Adrenal gland (tissue), 12 donors: Measurements from ENCODE around the gene OR5K2. TPM values are rescaled to one million over a fixed set of nuclear protein-coding genes. Genes with fewer than 3 reads are reported as not detected.
A peak's percentile ranks its signal among the peaks of the same experiment; 100 is the strongest.

Experiments used
- DNase-seq, 7 donors: peaks; one replicate each; pipeline ENCODE4 v3.0.0-alpha.2; 2019 to 2020
- H3K27ac ChIP-seq, 5 donors: fragments of 200-600 bp; sonication (generic) in 4 of 5; 1 replicate in 3 of 5; 2 replicates in 2 of 5; pipeline versions ENCODE4 v1.5.1 to v1.8.0; 2016 to 2020; ENCODE audit warnings: mild to moderate bottlenecking in 1 of 5
- H3K27me3 ChIP-seq: fragments of 200-600 bp; 2 replicates; pipeline ENCODE4 v1.8.0; 2021
- H3K36me3 ChIP-seq, 2 donors: fragments of 200-600 bp; replicated peaks in 1 of 2; 1 replicate in 1 of 2; 2 replicates in 1 of 2; pipeline versions ENCODE4 v1.5.1 to v1.8.0; 2018 to 2022
- H3K4me1 ChIP-seq, 2 donors: fragments of 200-600 bp; replicated peaks in 1 of 2; 1 replicate in 1 of 2; 2 replicates in 1 of 2; pipeline versions ENCODE4 v1.5.1 to v1.8.0; 2018 to 2021
- H3K4me3 ChIP-seq, 4 donors: fragments of 200-600 bp; sonication (generic) in 3 of 4; one replicate each; pipeline ENCODE4 v1.5.1; 2016 to 2018
- H3K9me3 ChIP-seq, 3 donors: fragments of 200-600 bp; sonication (generic) in 1 of 3; replicated peaks in 1 of 3; 1 replicate in 2 of 3; 2 replicates in 1 of 3; pipeline versions ENCODE4 v1.5.1 to v1.8.0; 2016 to 2021
- CTCF ChIP-seq, 6 experiments: fragments of 450-650 bp in 4 of 6; fragments of 200-600 bp in 2 of 6; sonication (generic) in 1 of 6; IDR thresholded peaks; 1 replicate in 5 of 6; 2 replicates in 1 of 6; pipeline versions ENCODE4 v1.5.1 to v1.8.0; 2016 to 2021; ENCODE audit warnings: antibody characterized with exemption in 6 of 6, mild to moderate bottlenecking in 2 of 6, moderate library complexity in 1 of 6
- POLR2A ChIP-seq, 2 donors: fragments of 450-650 bp; IDR thresholded peaks; one replicate each; pipeline ENCODE4 v1.6.1; 2017; ENCODE audit warnings: antibody characterized with exemption in 2 of 2, mild to moderate bottlenecking in 2 of 2, moderate library complexity in 1 of 2
- WGBS, 4 donors: extraction: QIAGEN DNeasy Blood & Tissue Kit in 2 of 4; methylation state at CpG; one replicate each; pipeline versions ENCODE4 v1.1.5 to v1.1.7; 2013 to 2017; 5-methylcytosine and 5-hydroxymethylcytosine counted together
- intact Hi-C, 2 donors: fragments of 100-400 bp; cut with DNase I; formaldehyde crosslinking; loops; one replicate each; pipeline versions ENCODE4 v1.14.1 to v1.15.0; 2022 to 2023
- polyA plus RNA-seq, 3 donors: library from polyadenylated mRNA; stranded (reverse); fragments of 200-250 nt in 2 of 3; fragments of 350-450 nt in 1 of 3; fragmentation: Illumina TruSeq in 1 of 3; extraction: RNeasy Lipid Tissue Mini Kit (QIAGEN cat#74804) in 1 of 3; gene quantifications; one replicate each; pipeline ENCODE4 v1.2.3, GENCODE V29; 2013 to 2014
- total RNA-seq, 9 donors: library from RNA; depleted of rRNA in 4 of 9; stranded (reverse); fragments of >200 nt in 4 of 9; fragments of 120-200 nt in 1 of 9; fragmentation: NEBNext Ultra II Directional in 1 of 9; extraction: Animal tissue kit (Norgen Biotek cat#: 25700) in 1 of 9; gene quantifications; one replicate each; pipeline versions ENCODE4 v1.1.0 to v1.2.4, GENCODE V29; 2013 to 2023
- donor health status: healthy with polysubstance abuse.
- donor health status: Bipolar disorder and iron deficiency.
- donor health status: DM: yes; HTN: yes; CAD: no.
- donor health status: DM: no; HTN: no; CAD: no.
- donor health status: DM: no; HTN: no; CAD: no.
- donor health status: DM: yes; HTN: yes; CAD: no.

Gene OR5K2
- total and polyA plus RNA-seq, 12 donors: not detected

DNA sequence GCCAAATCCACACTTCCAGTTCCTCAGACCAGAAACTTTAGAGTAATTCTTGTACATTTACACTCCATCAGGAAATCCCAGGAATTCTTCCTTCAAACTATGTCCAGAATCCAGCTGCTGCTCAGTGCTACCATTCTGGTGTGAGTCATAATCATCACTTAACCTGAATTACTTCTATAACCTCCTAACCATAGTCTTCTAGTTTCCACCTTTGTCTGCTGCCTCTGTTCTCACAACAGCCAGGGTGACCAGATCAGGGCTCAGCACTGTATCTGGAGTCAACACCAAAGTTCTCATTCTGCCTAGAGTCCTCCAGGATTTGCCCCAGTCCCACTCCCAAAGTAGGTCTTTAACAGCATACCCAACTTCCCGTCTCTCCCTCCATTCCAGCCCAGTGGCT, 21.9 kb downstream of the OR5K2 start:
- TF ChIP-seq CTCF (IDR thresholded peaks at IDR 0.05) (no peak), POLR2A (IDR thresholded peaks at IDR 0.05) (no peak)
- H3K27ac ChIP-seq: no peak overlapping the region
- WGBS, 4 donors: 0 to 100% (median 100%) methylated on average over 1 of the region's 1 CpG
- H3K9me3 ChIP-seq: no peaks in the 10 kb centered on the region
- H3K36me3 ChIP-seq: peaks cover 0 to 29% of the 10 kb centered on the region in 2 donors
- peaks cover 0 to 18% of the 10 kb centered on the region in 2 donors for H3K4me1 ChIP-seq
- no peak overlapping the region for H3K4me3 ChIP-seq
- no peak for DNase-seq
- intact Hi-C loops: no loop called here
- no peaks in the 10 kb centered on the region for H3K27me3 ChIP-seq

- Histone ChIP-seq H3K27me3 (no peaks in the 10 kb centered on the region), H3K27ac (peak overlapping the region; percentile 84 to 98 (median 88)), H3K4me1 (peaks cover 0 to 18% of the 10 kb centered on the region in 2 donors), H3K4me3 (peak overlapping the region; percentile 6 to 78 (median 30)), H3K9me3 (no peaks in the 10 kb centered on the region), H3K36me3 (peaks cover 0 to 8% of the 10 kb centered on the region in 2 donors)
- DNase-seq: peak; percentile 46 to 78 (median 68)
- 1% methylated on average over 16 of the region's 16 CpGs for WGBS, 4 donors
- intact Hi-C loops: no loop called here
- TF ChIP-seq CTCF (IDR thresholded peaks at IDR 0.05) (no peak), POLR2A (IDR thresholded peaks at IDR 0.05) (no peak)
These were observed 24.5 kb downstream of the OR5K2 start for GRCh38 chr3:98521897-98522543.

DNA sequence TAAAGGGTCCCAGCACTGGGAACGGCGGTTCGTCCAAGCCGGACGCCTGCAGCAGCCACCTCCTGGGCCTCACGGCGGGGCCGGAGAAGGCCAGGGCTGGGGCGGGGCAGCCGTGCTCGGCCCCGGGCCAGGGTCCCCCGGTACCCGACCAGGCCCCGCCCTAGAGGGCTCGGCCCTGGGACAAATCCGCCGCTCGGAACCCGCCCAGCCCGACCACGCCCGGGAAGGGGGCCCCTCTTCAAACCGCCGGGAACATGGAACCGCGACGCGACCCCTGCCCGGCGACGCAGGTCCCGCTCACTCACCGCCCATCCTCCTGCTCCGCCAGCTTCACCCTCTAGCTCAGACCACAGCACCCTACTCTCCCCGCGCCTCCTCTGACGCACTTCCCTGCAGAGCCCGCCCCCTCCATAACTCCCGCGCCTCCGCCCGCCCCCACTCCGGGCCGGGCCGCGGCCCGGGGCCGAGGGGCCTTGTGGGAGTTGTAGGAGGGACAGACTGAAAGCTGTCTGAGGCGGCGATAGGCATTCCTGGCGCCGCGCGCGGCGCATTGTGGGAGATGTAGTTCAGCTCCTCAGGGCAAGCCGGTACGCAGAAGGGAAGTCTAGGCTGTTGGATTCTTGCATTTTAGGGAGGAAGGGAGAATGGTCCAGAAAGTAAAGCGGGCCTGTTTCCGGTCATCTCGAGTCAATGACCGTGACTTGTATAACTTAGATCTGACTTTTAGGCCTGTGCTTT, 25.2 kb downstream of the OR5K2 start, which contains the start of gene CLDND1:
Gene CLDND1 (minus strand): TSS at position 359 of the 738 bp plus-strand sequence. CDS start 1,478 bp downstream, outside the sequence.
- no peaks in the 10 kb centered on the region for H3K27me3 ChIP-seq
- H3K27ac ChIP-seq: peak within 1 kb of the TSS; percentile 84 to 98 (median 88)
- TF ChIP-seq CTCF (IDR thresholded peaks at IDR 0.05) (no peak), POLR2A (IDR thresholded peaks at IDR 0.05) (peak; percentile 70 to 83)
- peaks cover 0 to 8% of the 10 kb centered on the region in 2 donors for H3K36me3 ChIP-seq
- peaks cover 0 to 18% of the 10 kb centered on the region in 2 donors for H3K4me1 ChIP-seq
- peak; percentile 97 to 99 (median 98) for DNase-seq
- intact Hi-C loops: no loop called here
- 0 to 1% (median 0%) methylated on average over 33 to 63 of the region's 63 CpGs for WGBS, 4 donors
- H3K4me3 ChIP-seq: peak within 1 kb of the TSS; percentile 6 to 78 (median 30)
- no peaks in the 10 kb centered on the region for H3K9me3 ChIP-seq

- Histone ChIP-seq H3K27ac (no peak overlapping the region), H3K36me3 (no peaks in the 10 kb centered on the region), H3K27me3 (no peaks in the 10 kb centered on the region), H3K9me3 (no peaks in the 10 kb centered on the region), H3K4me3 (no peak overlapping the region), H3K4me1 (peaks cover 0 to 15% of the 10 kb centered on the region in 2 donors)
- intact Hi-C loops: no loop called here
- WGBS, 4 donors: 80 to 93% (median 83%) methylated on average over 6 of the region's 6 CpGs
- no peak for DNase-seq
- TF ChIP-seq POLR2A (IDR thresholded peaks at IDR 0.05) (no peak), CTCF (IDR thresholded peaks at IDR 0.05) (no peak)
These were observed 28.0 kb downstream of the OR5K2 start for GRCh38 chr3:98525494-98525893.
